Measurements from ENCODE around the gene PBXIP1. TPM values are rescaled to one million over a fixed set of nuclear protein-coding genes. Genes with fewer than 3 reads are reported as not detected.

The PBXIP1 gene
- total and polyA plus RNA-seq, 2 of the 13 experiments (the other 11 are each of a cell fraction or from before 2014, with no cell fraction given): 16.3 to 31.9 TPM

DNA sequence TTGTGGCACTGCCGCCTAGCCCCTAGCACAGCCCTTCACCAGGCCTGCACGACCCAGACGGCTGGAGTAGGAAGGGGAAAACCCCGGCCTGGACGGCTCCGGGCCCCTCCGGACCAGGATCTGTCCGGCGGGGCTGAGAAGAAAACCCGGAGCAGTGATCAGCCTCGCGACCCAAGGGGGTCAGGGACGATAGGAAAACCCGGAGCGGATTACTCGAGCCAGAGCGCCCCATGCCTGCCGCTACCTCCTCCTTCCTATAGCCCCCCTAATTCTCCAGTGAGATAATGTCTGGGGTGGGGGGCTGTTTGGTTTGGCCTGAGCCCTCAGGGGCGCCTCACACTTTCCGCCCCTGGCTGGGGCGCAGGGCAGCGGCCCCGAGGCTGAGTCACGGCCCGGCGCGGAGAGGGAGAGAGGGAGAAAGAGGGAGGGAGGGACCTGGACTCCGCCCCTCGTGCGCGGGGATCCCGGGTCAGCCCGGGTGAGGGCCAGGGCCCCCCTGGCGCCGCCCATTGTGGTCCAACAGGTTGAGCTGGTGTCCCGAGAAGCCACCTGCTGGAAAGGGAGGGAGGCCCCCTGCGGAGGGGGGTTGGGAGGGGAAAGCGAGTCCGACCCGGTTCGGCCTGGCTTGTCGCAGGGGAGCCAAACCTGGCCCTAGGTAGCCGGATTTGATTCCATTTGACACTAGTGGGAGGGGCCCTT lies 45.0 kb upstream of the PBXIP1 start (continued):
- TF ChIP-seq, protein P1, sequence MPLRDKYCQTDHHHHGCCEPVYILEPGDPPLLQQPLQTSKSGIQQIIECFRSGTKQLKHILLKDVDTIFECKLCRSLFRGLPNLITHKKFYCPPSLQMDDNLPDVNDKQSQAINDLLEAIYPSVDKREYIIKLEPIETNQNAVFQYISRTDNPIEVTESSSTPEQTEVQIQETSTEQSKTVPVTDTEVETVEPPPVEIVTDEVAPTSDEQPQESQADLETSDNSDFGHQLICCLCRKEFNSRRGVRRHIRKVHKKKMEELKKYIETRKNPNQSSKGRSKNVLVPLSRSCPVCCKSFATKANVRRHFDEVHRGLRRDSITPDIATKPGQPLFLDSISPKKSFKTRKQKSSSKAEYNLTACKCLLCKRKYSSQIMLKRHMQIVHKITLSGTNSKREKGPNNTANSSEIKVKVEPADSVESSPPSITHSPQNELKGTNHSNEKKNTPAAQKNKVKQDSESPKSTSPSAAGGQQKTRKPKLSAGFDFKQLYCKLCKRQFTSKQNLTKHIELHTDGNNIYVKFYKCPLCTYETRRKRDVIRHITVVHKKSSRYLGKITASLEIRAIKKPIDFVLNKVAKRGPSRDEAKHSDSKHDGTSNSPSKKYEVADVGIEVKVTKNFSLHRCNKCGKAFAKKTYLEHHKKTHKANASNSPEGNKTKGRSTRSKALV (CRISPR knock-in tag; IDR thresholded peaks at IDR 0.05): peak; percentile 73; the same call in 1 of the 2 replicates
- TF ChIP-seq ZNF614 (CRISPR knock-in tag; IDR thresholded peaks at IDR 0.05; ENCODE audit: borderline replicate concordance): peak; percentile 85; the same call in 1 of the 2 replicates
- TF ChIP-seq, protein P2, sequence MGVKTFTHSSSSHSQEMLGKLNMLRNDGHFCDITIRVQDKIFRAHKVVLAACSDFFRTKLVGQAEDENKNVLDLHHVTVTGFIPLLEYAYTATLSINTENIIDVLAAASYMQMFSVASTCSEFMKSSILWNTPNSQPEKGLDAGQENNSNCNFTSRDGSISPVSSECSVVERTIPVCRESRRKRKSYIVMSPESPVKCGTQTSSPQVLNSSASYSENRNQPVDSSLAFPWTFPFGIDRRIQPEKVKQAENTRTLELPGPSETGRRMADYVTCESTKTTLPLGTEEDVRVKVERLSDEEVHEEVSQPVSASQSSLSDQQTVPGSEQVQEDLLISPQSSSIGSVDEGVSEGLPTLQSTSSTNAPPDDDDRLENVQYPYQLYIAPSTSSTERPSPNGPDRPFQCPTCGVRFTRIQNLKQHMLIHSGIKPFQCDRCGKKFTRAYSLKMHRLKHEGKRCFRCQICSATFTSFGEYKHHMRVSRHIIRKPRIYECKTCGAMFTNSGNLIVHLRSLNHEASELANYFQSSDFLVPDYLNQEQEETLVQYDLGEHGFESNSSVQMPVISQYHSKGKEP (CRISPR knock-in tag; IDR thresholded peaks at IDR 0.05): peak; percentile 51; the same call in 1 of the 2 replicates
- no peak; the same call in none of the 2 replicates for TF ChIP-seq BRCA1 (CRISPR knock-in tag; IDR thresholded peaks at IDR 0.05)
- TF ChIP-seq MEF2D (CRISPR knock-in tag; IDR thresholded peaks at IDR 0.05): peak; percentile 45; the same call in 1 of the 2 replicates
- TF ChIP-seq MAFF (IDR thresholded peaks at IDR 0.05; ENCODE audit: low read depth, low read length): no peak
- TF ChIP-seq, protein P3, sequence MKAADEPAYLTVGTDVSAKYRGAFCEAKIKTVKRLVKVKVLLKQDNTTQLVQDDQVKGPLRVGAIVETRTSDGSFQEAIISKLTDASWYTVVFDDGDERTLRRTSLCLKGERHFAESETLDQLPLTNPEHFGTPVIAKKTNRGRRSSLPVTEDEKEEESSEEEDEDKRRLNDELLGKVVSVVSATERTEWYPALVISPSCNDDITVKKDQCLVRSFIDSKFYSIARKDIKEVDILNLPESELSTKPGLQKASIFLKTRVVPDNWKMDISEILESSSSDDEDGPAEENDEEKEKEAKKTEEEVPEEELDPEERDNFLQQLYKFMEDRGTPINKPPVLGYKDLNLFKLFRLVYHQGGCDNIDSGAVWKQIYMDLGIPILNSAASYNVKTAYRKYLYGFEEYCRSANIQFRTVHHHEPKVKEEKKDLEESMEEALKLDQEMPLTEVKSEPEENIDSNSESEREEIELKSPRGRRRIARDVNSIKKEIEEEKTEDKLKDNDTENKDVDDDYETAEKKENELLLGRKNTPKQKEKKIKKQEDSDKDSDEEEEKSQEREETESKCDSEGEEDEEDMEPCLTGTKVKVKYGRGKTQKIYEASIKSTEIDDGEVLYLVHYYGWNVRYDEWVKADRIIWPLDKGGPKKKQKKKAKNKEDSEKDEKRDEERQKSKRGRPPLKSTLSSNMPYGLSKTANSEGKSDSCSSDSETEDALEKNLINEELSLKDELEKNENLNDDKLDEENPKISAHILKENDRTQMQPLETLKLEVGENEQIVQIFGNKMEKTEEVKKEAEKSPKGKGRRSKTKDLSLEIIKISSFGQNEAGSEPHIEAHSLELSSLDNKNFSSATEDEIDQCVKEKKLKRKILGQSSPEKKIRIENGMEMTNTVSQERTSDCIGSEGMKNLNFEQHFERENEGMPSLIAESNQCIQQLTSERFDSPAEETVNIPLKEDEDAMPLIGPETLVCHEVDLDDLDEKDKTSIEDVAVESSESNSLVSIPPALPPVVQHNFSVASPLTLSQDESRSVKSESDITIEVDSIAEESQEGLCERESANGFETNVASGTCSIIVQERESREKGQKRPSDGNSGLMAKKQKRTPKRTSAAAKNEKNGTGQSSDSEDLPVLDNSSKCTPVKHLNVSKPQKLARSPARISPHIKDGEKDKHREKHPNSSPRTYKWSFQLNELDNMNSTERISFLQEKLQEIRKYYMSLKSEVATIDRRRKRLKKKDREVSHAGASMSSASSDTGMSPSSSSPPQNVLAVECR (CRISPR knock-in tag; IDR thresholded peaks at IDR 0.05; ENCODE audit: borderline replicate concordance): peak; percentile 76
- TF ChIP-seq, protein P4, sequence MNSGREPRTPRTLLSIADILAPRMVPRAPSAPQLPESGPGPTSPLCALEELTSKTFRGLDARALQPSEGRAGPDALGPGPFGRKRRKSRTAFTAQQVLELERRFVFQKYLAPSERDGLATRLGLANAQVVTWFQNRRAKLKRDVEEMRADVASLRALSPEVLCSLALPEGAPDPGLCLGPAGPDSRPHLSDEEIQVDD (CRISPR knock-in tag; IDR thresholded peaks at IDR 0.05; ENCODE audit: borderline replicate concordance): no peak
- peak; percentile 63; the same call in 1 of the 2 replicates for TF ChIP-seq REPIN1 (CRISPR knock-in tag; IDR thresholded peaks at IDR 0.05; ENCODE audit: borderline replicate concordance, low read depth)
- no peak for TF ChIP-seq SYNCRIP (IDR thresholded peaks at IDR 0.05; ENCODE audit: insufficient read depth, low read depth, low read length)
- TF ChIP-seq MTA1 (CRISPR knock-in tag; IDR thresholded peaks at IDR 0.05; ENCODE audit: borderline replicate concordance): peak; percentile 68; the same call in 1 of the 2 replicates
- TF ChIP-seq SPEN (CRISPR knock-in tag; IDR thresholded peaks at IDR 0.05; ENCODE audit: low read depth): peak; percentile 48
- no peak for TF ChIP-seq ZNF75D (CRISPR knock-in tag; IDR thresholded peaks at IDR 0.05; ENCODE audit: borderline replicate concordance)
- TF ChIP-seq, protein P5, sequence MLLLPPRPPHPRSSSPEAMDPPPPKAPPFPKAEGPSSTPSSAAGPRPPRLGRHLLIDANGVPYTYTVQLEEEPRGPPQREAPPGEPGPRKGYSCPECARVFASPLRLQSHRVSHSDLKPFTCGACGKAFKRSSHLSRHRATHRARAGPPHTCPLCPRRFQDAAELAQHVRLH (CRISPR knock-in tag; IDR thresholded peaks at IDR 0.05; ENCODE audit: borderline replicate concordance, low read depth): 0 out of 2 replicates have a peak, but pooled peaks have one; percentile 78
- TF ChIP-seq, protein P6, sequence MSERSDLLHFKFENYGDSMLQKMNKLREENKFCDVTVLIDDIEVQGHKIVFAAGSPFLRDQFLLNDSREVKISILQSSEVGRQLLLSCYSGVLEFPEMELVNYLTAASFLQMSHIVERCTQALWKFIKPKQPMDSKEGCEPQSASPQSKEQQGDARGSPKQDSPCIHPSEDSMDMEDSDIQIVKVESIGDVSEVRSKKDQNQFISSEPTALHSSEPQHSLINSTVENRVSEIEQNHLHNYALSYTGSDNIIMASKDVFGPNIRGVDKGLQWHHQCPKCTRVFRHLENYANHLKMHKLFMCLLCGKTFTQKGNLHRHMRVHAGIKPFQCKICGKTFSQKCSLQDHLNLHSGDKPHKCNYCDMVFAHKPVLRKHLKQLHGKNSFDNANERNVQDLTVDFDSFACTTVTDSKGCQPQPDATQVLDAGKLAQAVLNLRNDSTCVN (CRISPR knock-in tag; IDR thresholded peaks at IDR 0.05; ENCODE audit: borderline replicate concordance): no peak
- no peak for TF ChIP-seq ZNF33B (CRISPR knock-in tag; IDR thresholded peaks at IDR 0.05)
- peak; percentile 99 for TF ChIP-seq RXRB (CRISPR knock-in tag; IDR thresholded peaks at IDR 0.05; ENCODE audit: borderline replicate concordance)
- TF ChIP-seq RNF2 (conservative IDR thresholded peaks at IDR 0.05; ENCODE audit: low read depth): peak; percentile 68; the same call in 1 of the 2 replicates
